Superior temporal gyrus (tissue), 1 donor: Measurements from ENCODE around the gene PLA2R1.

Experiments used
- DNase-seq: peaks from one replicate; pipeline ENCODE4 v3.0.0-alpha.2; 2016; ENCODE audit errors: extremely low spot score

The PLA2R1 gene

GRCh38 chr2:160033732-160034392 is 28.6 kb downstream of the PLA2R1 start:
- no peak for DNase-seq

GRCh38 chr2:160029270-160029628 is 33.2 kb downstream of the PLA2R1 start:
- no peak for DNase-seq

- DNase-seq, result no peak
Measured at GRCh38 chr2:160028431-160029269, 33.8 kb downstream of the PLA2R1 start.

GRCh38 chr2:160022162-160022561 is 40.3 kb downstream of the PLA2R1 start:
- no peak for DNase-seq

GRCh38 chr2:160019374-160020090 is 42.9 kb downstream of the PLA2R1 start:
- no peak for DNase-seq

GRCh38 chr2:160015746-160016145 is 46.7 kb downstream of the PLA2R1 start:
- DNase-seq, result no peak

GRCh38 chr2:160014227-160014626 is 48.2 kb downstream of the PLA2R1 start:
- no peak for DNase-seq

GRCh38 chr2:160010361-160011145 is 51.9 kb downstream of the PLA2R1 start:
- DNase-seq, result no peak

- DNase-seq, result no peak
Measured at GRCh38 chr2:160007111-160007510, 55.3 kb downstream of the PLA2R1 start.

GRCh38 chr2:160006475-160006874 is 55.9 kb downstream of the PLA2R1 start:
- no peak for DNase-seq

- DNase-seq, result no peak
Measured at GRCh38 chr2:160005908-160006307, 56.5 kb downstream of the PLA2R1 start.

GRCh38 chr2:160005476-160005875 is 56.9 kb downstream of the PLA2R1 start:
- no peak for DNase-seq

GRCh38 chr2:159998961-159999360 is 63.5 kb downstream of the PLA2R1 start:
- no peak for DNase-seq

GRCh38 chr2:159998243-159998642 is 64.2 kb downstream of the PLA2R1 start:
- DNase-seq, result no peak

GRCh38 chr2:159996792-159997546 is 65.4 kb downstream of the PLA2R1 start:
- DNase-seq, result no peak

- no peak for DNase-seq
Measured at GRCh38 chr2:159995038-159995437, 67.4 kb downstream of the PLA2R1 start.

- no peak for DNase-seq
Measured at GRCh38 chr2:159989249-159989648, 73.2 kb downstream of the PLA2R1 start.

GRCh38 chr2:159988412-159988970 is 73.9 kb downstream of the PLA2R1 start:
- no peak for DNase-seq

- DNase-seq, result no peak
Measured at GRCh38 chr2:159987181-159987580, 75.2 kb downstream of the PLA2R1 start.

GRCh38 chr2:159985656-159986055 is 76.8 kb downstream of the PLA2R1 start:
- no peak for DNase-seq

- DNase-seq, result no peak
Measured at GRCh38 chr2:159984034-159984433, 78.4 kb downstream of the PLA2R1 start.
